ENCODE data around the gene OLFML2B.
"Not testable (repeated sequence)": the region's sequence is repeated elsewhere in the genome, so short reads cannot be mapped to it uniquely, and the experiment has no call there.

The OLFML2B gene

GRCh38 chr1:162056043-162056442 is 32.4 kb upstream of the OLFML2B start:
- in situ Hi-C loops (cut with MboI; ENCODE audit: low pct_unique_long_range_greater_than_20kb, low sequenced_read_pairs, unreplicated experiment): no loop called here
- TF ChIP-seq CTCF (IDR thresholded peaks at IDR 0.05; ENCODE audit: extremely low read depth, insufficient read depth, missing control alignments): peak; percentile 77
- peak; percentile 51 for DNase-seq (ENCODE audit: low spot score)

GRCh38 chr1:162055062-162055461 is 31.4 kb upstream of the OLFML2B start:
- no peak for DNase-seq (ENCODE audit: low spot score)
- in situ Hi-C loops (cut with MboI; ENCODE audit: low pct_unique_long_range_greater_than_20kb, low sequenced_read_pairs, unreplicated experiment): no loop called here

GRCh38 chr1:162053949-162054348 is 30.3 kb upstream of the OLFML2B start:
- DNase-seq (ENCODE audit: low spot score); in situ Hi-C loops (cut with MboI; ENCODE audit: low pct_unique_long_range_greater_than_20kb, low sequenced_read_pairs, unreplicated experiment): not testable (repeated sequence)

More at GRCh38 chr1:162055062-162055461, 31.4 kb upstream of the OLFML2B start:
- no peak for TF ChIP-seq CTCF (IDR thresholded peaks at IDR 0.05; ENCODE audit: extremely low read depth, insufficient read depth, missing control alignments)

- no peak for DNase-seq (ENCODE audit: low spot score)
- in situ Hi-C loops (cut with MboI; ENCODE audit: low pct_unique_long_range_greater_than_20kb, low sequenced_read_pairs, unreplicated experiment): no loop called here
- TF ChIP-seq CTCF (IDR thresholded peaks at IDR 0.05; ENCODE audit: extremely low read depth, insufficient read depth, missing control alignments): no peak
These were observed 23.3 kb upstream of the OLFML2B start for GRCh38 chr1:162046921-162047320.

GRCh38 chr1:162042361-162042760 is 18.7 kb upstream of the OLFML2B start:
- in situ Hi-C loops (cut with MboI; ENCODE audit: low pct_unique_long_range_greater_than_20kb, low sequenced_read_pairs, unreplicated experiment): no loop called here
- TF ChIP-seq CTCF (IDR thresholded peaks at IDR 0.05; ENCODE audit: extremely low read depth, insufficient read depth, missing control alignments): no peak
- no peak for DNase-seq (ENCODE audit: low spot score)

GRCh38 chr1:162040657-162041056 is 17.0 kb upstream of the OLFML2B start:
- TF ChIP-seq CTCF (IDR thresholded peaks at IDR 0.05; ENCODE audit: extremely low read depth, insufficient read depth, missing control alignments): peak; percentile 30
- in situ Hi-C loops (cut with MboI; ENCODE audit: low pct_unique_long_range_greater_than_20kb, low sequenced_read_pairs, unreplicated experiment): no loop called here
- no peak for DNase-seq (ENCODE audit: low spot score)

GRCh38 chr1:162040001-162040400 is 16.3 kb upstream of the OLFML2B start:
- in situ Hi-C loops (cut with MboI; ENCODE audit: low pct_unique_long_range_greater_than_20kb, low sequenced_read_pairs, unreplicated experiment): no loop called here
- no peak for DNase-seq (ENCODE audit: low spot score)

More at GRCh38 chr1:162040001-162040400, 16.3 kb upstream of the OLFML2B start:
- TF ChIP-seq CTCF (IDR thresholded peaks at IDR 0.05; ENCODE audit: extremely low read depth, insufficient read depth, missing control alignments): no peak

Data from GM13977 (cell line).